Type B pancreatic cell (in vitro differentiated cells): Measurements from ENCODE around the gene BCL2L1. TPM values are rescaled to one million over a fixed set of nuclear protein-coding genes. Genes with fewer than 3 reads are reported as not detected.

ENCODE experiments used
- DNase-seq: peaks from one replicate; pipeline ENCODE4 v3.0.0; 2021; ENCODE audit warnings: mixed read lengths; ENCODE audit not compliant: unreplicated experiment; ENCODE audit errors: extremely low spot score
- H3K27ac Mint-ChIP-seq: 2 replicates; pipeline ENCODE4 v1.8.0; 2021; ENCODE audit warnings: mild to moderate bottlenecking, mixed read lengths
- H3K27me3 Mint-ChIP-seq: 2 replicates; pipeline ENCODE4 v1.8.0; 2021; ENCODE audit warnings: mixed read lengths
- H3K36me3 Mint-ChIP-seq: 2 replicates; pipeline ENCODE4 v1.8.0; 2021; ENCODE audit warnings: mixed read lengths
- H3K4me1 Mint-ChIP-seq: one replicate; pipeline ENCODE4 v1.8.0; 2021; ENCODE audit warnings: mixed read lengths; ENCODE audit not compliant: unreplicated experiment
- H3K4me3 Mint-ChIP-seq: 2 replicates; pipeline ENCODE4 v1.8.0; 2021; ENCODE audit warnings: mild to moderate bottlenecking, mixed read lengths
- H3K9me3 Mint-ChIP-seq: 2 replicates; pipeline ENCODE4 v1.8.0; 2021; ENCODE audit warnings: mixed read lengths
- total RNA-seq: library from RNA; stranded (reverse); gene quantifications from 2 replicates; pipeline ENCODE4 v1.2.1, GENCODE V29; 2021; ENCODE audit warnings: low replicate concordance
- TF ChIP-seq, protein P1 (sequence below): fragments of 200-600 bp; sonication (generic); conservative IDR thresholded peaks from 2 replicates; pipeline ENCODE4 v1.5.0; 2021; ENCODE audit warnings: antibody characterized with exemption, mild to moderate bottlenecking

The BCL2L1 gene
- total RNA-seq, 1 donor from 2014 or later = 142 TPM

DNA sequence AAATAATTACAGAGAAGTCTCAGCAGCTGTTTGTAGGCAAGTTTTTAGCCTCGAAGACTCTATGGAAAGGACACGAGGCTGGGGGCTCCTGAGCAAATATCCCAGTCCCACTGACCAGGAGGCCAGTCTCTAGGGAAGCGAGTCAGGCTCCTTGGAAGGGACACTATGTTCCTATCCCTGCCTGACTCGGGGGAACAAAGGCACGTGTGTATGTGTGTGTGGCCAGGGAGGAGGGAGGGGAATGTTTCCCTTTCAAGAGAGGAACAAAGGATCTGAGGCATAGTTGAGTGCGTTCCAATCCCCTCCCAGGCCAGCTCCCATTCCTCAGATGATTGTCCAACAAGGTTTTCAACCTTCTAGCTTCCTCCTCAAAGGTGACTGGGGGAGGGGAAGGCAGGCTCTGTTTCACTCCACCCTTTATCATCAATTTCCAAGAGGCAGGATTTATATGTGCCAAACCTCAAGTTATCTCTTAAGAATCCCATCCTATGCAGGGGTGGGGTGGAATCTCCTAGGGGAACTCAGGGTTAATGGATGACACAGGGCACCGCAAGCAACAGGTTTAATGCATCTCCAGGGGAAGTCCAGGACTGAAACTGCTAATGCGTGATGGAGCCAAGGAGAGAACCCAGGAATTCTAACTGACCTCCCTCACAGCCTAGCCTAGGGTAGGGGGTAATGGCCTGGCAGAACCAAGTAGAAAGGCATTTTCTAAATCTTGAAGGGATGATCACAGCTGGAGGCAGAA is 9.9 kb downstream of the BCL2L1 start:
- H3K9me3 Mint-ChIP-seq = peaks cover 4% of the 10 kb centered on the region
- TF ChIP-seq, protein P1, sequence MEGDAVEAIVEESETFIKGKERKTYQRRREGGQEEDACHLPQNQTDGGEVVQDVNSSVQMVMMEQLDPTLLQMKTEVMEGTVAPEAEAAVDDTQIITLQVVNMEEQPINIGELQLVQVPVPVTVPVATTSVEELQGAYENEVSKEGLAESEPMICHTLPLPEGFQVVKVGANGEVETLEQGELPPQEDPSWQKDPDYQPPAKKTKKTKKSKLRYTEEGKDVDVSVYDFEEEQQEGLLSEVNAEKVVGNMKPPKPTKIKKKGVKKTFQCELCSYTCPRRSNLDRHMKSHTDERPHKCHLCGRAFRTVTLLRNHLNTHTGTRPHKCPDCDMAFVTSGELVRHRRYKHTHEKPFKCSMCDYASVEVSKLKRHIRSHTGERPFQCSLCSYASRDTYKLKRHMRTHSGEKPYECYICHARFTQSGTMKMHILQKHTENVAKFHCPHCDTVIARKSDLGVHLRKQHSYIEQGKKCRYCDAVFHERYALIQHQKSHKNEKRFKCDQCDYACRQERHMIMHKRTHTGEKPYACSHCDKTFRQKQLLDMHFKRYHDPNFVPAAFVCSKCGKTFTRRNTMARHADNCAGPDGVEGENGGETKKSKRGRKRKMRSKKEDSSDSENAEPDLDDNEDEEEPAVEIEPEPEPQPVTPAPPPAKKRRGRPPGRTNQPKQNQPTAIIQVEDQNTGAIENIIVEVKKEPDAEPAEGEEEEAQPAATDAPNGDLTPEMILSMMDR = no peak
- peaks cover 63% of the 10 kb centered on the region for H3K36me3 Mint-ChIP-seq
- H3K4me1 Mint-ChIP-seq = peaks cover 71% of the 10 kb centered on the region
- H3K4me3 Mint-ChIP-seq = peak overlapping the region; percentile 83
- H3K27ac Mint-ChIP-seq = peak overlapping the region; percentile 97
- DNase-seq = no peak
- no peaks in the 10 kb centered on the region for H3K27me3 Mint-ChIP-seq

GRCh38 chr20:31712112-31712553 is 10.5 kb downstream of the BCL2L1 start:
- Mint-ChIP-seq H3K36me3 (peaks cover 61% of the 10 kb centered on the region), H3K4me3 (peak overlapping the region; percentile 83), H3K9me3 (peaks cover 4% of the 10 kb centered on the region), H3K27me3 (no peaks in the 10 kb centered on the region), H3K4me1 (peaks cover 67% of the 10 kb centered on the region), H3K27ac (peak overlapping the region; percentile 97)
- no peak for DNase-seq
- TF ChIP-seq, protein P1 = no peak

DNA sequence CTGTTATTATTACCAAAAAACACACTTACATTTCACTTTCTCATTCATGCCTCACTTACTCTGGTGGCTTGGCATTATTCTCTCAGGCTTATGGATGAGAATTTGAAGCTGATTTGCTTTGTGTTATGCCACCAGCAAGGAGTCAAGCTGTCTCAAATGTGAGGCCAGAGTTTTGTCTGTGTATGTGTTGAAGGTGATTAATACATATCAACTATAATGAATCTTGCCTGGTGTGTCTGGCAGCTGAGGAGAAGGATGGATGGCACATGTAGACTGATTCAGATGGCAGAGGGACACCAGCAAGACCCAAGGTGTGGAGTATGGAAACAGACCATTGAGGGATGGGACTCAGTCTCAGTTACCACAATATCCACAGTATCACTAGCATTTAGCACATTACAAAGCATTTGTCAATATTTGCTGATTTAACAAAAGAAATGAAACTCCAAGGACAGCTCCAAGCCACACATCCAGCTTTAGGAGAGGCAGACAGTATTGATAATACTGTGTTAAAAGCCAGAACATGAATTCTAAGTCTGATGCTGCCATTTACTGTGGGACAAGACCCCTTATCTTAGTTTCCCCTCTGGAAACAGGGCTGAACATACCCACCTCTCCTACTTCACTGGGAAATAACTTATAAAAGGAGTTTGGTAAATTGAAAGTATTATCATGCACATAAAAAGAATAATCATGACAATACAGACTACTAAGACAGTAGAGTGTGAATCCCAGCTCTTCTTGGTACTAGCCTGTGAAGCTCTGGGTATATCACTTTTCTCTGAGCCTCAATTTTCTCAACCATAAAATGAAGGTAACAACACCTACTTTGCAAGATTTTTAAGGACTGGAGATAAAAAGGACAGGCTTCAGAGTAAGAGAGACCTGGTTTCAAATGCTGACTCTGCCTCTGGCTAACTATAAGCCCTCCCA is 11.2 kb downstream of the BCL2L1 start:
- peaks cover 61% of the 10 kb centered on the region for H3K36me3 Mint-ChIP-seq
- H3K4me3 Mint-ChIP-seq = peak overlapping the region; percentile 83
- H3K9me3 Mint-ChIP-seq = peaks cover 4% of the 10 kb centered on the region
- TF ChIP-seq, protein P1 = no peak
- H3K4me1 Mint-ChIP-seq = peaks cover 66% of the 10 kb centered on the region
- no peaks in the 10 kb centered on the region for H3K27me3 Mint-ChIP-seq
- no peak for DNase-seq
- H3K27ac Mint-ChIP-seq = peak overlapping the region; percentile 97

GRCh38 chr20:31710423-31711108 is 12.1 kb downstream of the BCL2L1 start:
- no peaks in the 10 kb centered on the region for H3K27me3 Mint-ChIP-seq
- TF ChIP-seq, protein P1 = no peak
- peak overlapping the region; percentile 97 for H3K27ac Mint-ChIP-seq
- peak overlapping the region; percentile 46 for H3K4me3 Mint-ChIP-seq
- H3K9me3 Mint-ChIP-seq = peaks cover 4% of the 10 kb centered on the region
- H3K36me3 Mint-ChIP-seq = peaks cover 60% of the 10 kb centered on the region
- H3K4me1 Mint-ChIP-seq = peaks cover 61% of the 10 kb centered on the region
- no peak for DNase-seq

- peaks cover 4% of the 10 kb centered on the region for H3K9me3 Mint-ChIP-seq
- no peaks in the 10 kb centered on the region for H3K27me3 Mint-ChIP-seq
- TF ChIP-seq, protein P1 = no peak
- peaks cover 61% of the 10 kb centered on the region for H3K4me1 Mint-ChIP-seq
- no peak for DNase-seq
- H3K36me3 Mint-ChIP-seq = peaks cover 55% of the 10 kb centered on the region
- H3K4me3 Mint-ChIP-seq = peak overlapping the region; percentile 26
- H3K27ac Mint-ChIP-seq = peak overlapping the region; percentile 97
Measured at GRCh38 chr20:31709939-31710338, 12.7 kb downstream of the BCL2L1 start.
